ENCODE data around the gene MPC1. TPM values are rescaled to one million over a fixed set of nuclear protein-coding genes. Genes with fewer than 3 reads are reported as not detected.
A peak's percentile ranks its signal among the peaks of the same experiment; 100 is the strongest.

MPC1 gene
- total RNA-seq, 1 donor from 2014 or later = 32.0 TPM

GRCh38 chr6:166341977-166342348, 40.8 kb downstream of the MPC1 start:
- Mint-ChIP-seq H3K36me3 (ENCODE audit: low read depth) (no peaks in the 10 kb centered on the region), H3K9me3 (no peaks in the 10 kb centered on the region), H3K27me3 (ENCODE audit: low read depth) (peaks cover 12% of the 10 kb centered on the region), H3K4me3 (peak overlapping the region; percentile 95), H3K27ac (ENCODE audit: unreplicated experiment) (no peak overlapping the region), H3K4me1 (peaks cover 16% of the 10 kb centered on the region)
- TF ChIP-seq CTCF (conservative IDR thresholded peaks at IDR 0.05) = no peak
- DNase-seq (ENCODE audit: low read depth, low spot score) = no peak

DNA sequence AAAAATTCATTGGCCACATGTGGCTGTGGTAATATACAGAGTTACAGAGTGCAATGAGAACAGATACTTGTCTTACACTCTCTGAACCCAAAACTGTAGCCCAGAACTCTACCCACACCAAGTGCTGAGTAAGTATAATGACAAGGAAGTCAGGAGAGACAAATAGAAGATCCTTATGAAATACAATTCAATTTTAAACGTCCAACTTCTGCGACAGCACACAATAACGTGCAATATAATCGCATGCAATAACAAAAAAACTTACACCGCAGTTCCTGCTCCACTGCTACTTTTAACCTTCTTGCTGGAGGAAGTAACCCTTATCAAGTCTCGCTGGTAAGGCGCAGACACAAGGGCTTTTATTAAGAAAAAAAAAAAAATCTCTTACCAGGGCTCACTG, 41.3 kb downstream of the MPC1 start:
- Mint-ChIP-seq H3K4me1 (peaks cover 16% of the 10 kb centered on the region), H3K36me3 (ENCODE audit: low read depth) (no peaks in the 10 kb centered on the region), H3K27ac (ENCODE audit: unreplicated experiment) (no peak overlapping the region), H3K27me3 (ENCODE audit: low read depth) (peaks cover 7% of the 10 kb centered on the region), H3K9me3 (no peaks in the 10 kb centered on the region), H3K4me3 (peak overlapping the region; percentile 95)
- TF ChIP-seq CTCF (conservative IDR thresholded peaks at IDR 0.05) = no peak
- no peak for DNase-seq (ENCODE audit: low read depth, low spot score)

DNA sequence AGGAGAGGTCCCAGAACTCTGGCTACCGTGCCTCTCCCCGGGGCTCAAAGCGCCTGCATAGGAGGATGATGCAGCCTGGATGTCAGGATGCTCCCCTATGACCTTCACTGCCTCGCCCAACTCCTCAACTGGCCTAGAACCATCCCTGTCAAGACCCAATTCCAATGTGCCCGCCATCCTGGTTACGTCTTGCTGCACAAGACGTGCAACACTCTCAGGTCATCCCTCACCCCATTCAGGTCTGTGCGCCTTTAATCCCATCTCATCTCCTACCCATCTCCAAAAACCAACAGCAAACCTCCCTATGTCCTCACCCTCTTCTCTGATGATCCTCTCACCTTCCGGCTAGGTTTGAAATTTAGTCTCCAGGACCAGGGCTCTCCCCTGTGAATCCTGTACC, 43.9 kb downstream of the MPC1 start:
- H3K4me1 Mint-ChIP-seq = peaks cover 19% of the 10 kb centered on the region
- no peaks in the 10 kb centered on the region for H3K27me3 Mint-ChIP-seq (ENCODE audit: low read depth)
- H3K4me3 Mint-ChIP-seq = no peak overlapping the region
- H3K27ac Mint-ChIP-seq (ENCODE audit: unreplicated experiment) = no peak overlapping the region
- no peak for TF ChIP-seq CTCF (conservative IDR thresholded peaks at IDR 0.05)
- peaks cover 6% of the 10 kb centered on the region for H3K36me3 Mint-ChIP-seq (ENCODE audit: low read depth)
- no peak for DNase-seq (ENCODE audit: low read depth, low spot score)
- no peaks in the 10 kb centered on the region for H3K9me3 Mint-ChIP-seq

DNA sequence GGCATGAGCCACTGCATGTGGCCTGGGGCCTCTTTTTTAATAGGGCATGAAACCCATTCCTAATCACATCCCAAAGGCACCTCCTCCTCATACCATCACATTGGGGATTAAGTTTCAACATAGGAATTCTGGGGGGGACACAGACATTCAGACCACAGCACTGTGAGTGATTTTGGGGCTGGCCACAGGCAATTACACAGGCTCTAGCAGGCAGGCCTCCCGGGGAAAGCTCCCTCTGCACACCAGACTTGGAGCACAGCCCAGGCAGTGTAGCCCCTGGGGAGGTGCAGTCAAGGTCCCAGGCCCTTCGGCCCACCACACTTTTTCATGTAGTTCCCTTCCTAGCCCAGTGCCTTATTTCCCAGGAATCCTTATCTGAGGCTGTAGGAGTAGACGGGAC, 45.9 kb downstream of the MPC1 start:
- no peak for DNase-seq (ENCODE audit: low read depth, low spot score)
- Mint-ChIP-seq H3K9me3 (no peaks in the 10 kb centered on the region), H3K36me3 (ENCODE audit: low read depth) (peaks cover 6% of the 10 kb centered on the region), H3K27me3 (ENCODE audit: low read depth) (no peaks in the 10 kb centered on the region), H3K4me3 (no peak overlapping the region), H3K4me1 (peaks cover 25% of the 10 kb centered on the region), H3K27ac (ENCODE audit: unreplicated experiment) (no peak overlapping the region)
- no peak for TF ChIP-seq CTCF (conservative IDR thresholded peaks at IDR 0.05)

DNA sequence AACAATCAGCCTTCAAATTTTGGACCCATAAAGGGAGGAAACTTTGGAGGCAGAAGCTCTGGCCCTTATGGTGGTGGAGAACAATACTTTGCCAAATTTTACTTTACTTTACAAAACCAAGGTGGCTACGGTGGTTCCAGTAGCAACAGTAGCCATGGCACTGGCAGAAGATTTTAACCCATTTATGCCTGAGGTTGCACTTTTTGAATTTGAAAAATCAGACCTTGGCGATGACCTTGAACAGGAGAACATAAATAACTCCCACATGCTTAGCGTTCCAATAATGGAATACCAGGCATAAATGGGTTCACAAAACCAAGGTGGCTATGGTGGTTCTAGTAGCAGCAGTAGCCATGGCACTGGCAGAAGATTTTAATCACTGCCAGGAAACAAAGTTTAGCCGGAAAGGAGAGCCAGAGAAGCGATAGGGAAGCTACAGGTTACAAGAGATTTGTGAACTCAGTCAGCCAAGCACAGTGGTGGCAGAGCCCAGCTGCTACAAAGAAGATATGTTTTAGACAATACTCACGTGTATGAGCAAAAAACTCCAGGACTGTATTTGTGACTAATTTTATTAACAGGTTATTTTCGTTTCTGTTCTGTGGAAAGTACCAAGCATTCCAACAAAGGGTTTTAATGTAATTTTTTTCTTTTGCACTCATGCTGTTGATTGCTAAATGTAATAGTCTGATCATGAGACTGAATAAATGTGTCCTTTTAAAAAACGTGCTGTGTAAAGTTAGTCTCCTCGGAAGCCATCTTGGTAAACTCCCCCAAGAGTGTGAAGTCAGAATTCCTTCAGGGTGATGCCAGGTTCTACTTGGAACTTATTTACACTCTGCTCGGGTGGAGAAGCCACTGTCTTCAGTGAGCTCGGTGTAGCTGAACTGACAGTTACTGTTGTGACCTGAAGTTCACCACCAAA, 47.1 kb downstream of the MPC1 start:
- no peak for DNase-seq (ENCODE audit: low read depth, low spot score)
- H3K27ac Mint-ChIP-seq (ENCODE audit: unreplicated experiment) = no peak overlapping the region
- H3K4me3 Mint-ChIP-seq = no peak overlapping the region
- no peaks in the 10 kb centered on the region for H3K9me3 Mint-ChIP-seq
- peaks cover 6% of the 10 kb centered on the region for H3K36me3 Mint-ChIP-seq (ENCODE audit: low read depth)
- H3K27me3 Mint-ChIP-seq (ENCODE audit: low read depth) = no peaks in the 10 kb centered on the region
- TF ChIP-seq CTCF (conservative IDR thresholded peaks at IDR 0.05) = no peak
- peaks cover 26% of the 10 kb centered on the region for H3K4me1 Mint-ChIP-seq
